Ramos (cell line): ENCODE data around the gene MAFG.

ENCODE experiments used
- in situ Hi-C: fragments of 300-500 bp; cut with MboI; formaldehyde crosslinking; loops from one replicate; pipeline ENCODE4 v1.14.3; 2022; ENCODE audit warnings: low sequenced_read_pairs; ENCODE audit not compliant: unreplicated experiment

The MAFG gene

DNA sequence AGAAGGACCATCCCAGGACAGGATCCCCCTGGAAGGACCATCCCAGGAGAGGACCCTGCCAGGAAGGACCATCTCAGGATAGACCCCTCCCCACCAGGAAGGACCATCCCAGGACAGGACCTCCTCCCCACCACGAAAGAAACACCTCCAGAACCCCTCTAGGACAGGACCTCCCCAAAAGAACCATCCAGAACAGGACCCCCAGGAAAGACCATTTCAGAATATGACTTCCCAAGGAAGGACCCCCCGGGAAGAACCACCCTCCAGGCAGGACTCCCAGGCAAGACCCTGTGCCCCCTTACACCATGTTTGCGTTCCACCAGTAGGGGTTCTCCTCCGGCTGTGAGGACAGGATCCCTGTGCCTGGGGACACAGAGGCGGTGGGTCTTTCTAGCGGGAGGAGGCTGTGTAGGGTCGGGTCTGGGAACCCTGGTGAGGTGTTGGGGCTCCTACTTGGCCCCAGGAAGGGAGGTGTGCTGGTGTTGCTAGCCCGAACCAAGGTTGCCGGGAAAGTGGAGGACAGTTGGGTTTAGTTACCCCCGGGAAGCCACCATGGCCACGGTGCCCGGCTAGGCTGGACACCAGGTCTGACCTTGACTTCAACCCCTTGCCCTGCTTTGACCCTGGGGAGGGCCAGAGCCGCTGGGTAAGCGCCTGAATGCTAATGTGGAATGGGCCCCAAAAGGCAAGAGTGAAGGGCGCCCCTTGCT is 31.3 kb upstream of the MAFG start:
- in situ Hi-C loops, result loop anchor here (5.0 to 10.0 kb wide), 2 partner anchors 64 to 196 kb away; partner anchors contain the start of genes CENPX and LRRC45

DNA sequence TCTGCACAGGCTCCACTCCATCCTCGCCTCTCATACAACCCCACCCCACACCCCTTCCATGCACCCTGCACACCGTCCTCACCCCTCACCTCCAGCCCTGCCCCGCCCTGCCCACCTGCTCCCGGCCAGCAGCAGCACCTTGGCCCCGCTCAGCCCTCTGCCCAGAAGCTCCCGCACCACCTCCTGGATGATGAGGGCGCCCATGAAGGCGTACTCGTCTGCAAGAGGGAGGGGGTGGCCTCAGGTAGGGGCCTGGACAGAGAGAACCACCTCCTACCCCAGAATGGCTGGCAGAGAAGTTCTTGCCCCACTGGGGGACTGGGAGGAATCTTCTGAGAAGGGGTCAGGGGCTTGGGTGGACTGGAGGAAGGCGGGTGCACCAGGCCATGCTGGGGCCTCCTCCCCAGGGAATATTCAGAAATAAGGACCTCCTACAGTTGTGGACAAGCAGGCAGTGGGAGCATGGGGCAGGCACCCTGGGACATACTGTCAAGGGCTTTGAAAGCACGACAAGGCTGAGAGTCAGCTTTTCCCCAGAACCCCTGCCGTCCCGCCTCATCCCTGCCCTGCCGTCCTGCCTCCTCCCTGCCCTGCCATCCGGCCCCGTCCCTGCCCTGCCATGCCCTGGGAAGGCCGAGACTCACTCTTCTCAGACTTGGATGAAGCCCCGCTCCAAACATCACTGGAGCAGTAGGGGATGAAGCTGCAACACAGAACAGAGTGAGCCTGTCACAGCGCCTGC is 30.3 kb upstream of the MAFG start:
- in situ Hi-C loops, result loop anchor here (5.0 to 10.0 kb wide), 2 partner anchors 64 to 197 kb away; partner anchors contain the start of genes CENPX and LRRC45

DNA sequence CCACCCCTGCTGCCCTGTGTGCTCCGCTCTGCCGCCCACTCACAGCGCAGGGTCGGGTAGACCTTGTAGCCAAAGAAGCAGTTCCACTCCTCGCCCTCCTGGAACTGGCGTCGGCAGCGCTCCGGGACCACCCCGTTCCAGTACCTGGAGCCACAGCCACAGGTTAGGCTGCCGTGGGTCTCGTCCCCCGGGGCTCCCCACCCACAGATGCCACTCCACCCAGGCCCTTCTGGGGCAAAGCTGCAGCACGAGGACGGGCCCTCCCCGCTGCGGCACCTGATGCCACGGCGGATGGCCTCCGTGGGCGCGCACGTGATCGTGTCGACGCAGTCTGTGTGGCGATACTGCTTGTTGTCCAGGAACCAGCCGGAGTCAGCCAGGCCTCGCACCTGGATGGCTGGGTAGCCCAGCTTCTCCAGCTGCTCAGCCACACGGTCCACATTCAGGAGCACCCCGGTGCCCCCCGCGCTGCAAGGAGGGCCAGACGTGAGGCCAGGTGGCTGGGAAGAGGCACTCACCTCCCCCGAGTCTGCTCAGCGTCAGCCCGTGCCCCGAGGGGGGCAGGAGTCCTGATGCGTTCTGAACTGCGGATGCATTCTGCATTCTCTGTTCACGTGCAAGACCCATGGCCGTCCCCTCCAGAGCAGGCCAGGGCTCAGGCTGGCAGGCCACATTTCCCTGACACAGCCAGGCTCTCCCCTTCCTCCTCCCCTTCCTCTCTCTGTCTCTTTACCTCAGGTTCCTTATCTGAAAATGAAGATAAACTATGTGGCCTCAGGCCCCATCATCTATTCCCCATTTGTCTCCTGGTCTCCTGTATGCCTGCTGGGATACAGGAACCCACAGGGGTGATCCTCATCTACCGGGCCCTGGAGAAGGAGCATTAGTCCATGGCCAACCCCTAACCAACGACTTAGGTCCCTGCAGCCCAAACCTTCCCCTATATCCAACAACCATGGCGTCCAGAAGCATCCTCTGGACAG is 29.4 kb upstream of the MAFG start:
- in situ Hi-C loops, result loop anchor here (5.0 to 10.0 kb wide), 2 partner anchors 65 to 198 kb away; partner anchors contain the start of genes CENPX and LRRC45

DNA sequence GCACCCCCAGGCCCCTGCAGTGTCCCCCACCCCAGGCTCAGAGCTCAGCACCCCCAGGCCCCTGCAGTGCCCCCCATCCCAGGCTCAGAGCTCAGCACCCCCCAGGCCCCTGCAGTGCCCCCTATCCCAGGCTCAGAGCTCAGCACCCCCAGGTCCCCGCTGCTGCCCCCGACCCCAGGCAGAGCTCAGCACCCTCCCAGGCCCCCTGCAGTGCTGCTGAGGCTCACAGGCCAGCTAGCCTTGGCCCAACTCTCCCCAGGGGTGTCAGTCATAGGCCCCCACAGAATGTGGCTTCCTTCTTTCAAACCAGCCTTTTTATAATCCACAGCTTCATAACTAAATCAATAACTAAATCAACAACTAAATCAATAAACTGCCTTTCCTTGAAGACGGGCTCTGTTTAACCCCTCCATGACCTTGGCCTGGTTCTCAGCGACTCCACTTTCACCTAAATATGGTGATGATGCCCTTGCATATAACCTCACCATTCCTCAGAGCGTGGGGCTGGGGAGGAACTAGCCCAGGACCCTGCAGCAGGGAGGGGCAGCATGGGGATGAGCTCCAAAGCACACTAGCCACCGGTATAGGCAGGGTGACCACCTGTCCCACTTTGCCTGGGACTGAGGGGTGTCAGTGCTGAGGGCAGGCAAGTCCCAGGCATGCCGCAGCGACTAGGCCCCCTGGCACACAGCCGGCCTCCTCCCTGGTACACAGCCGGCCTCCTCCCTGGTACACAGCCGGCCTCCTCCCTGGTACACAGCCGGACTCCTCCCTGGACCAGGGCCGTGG is 28.4 kb upstream of the MAFG start:
- in situ Hi-C loops, result loop anchor here (5.0 to 10.0 kb wide), 2 partner anchors 66 to 199 kb away; partner anchors contain the start of genes CENPX and LRRC45

DNA sequence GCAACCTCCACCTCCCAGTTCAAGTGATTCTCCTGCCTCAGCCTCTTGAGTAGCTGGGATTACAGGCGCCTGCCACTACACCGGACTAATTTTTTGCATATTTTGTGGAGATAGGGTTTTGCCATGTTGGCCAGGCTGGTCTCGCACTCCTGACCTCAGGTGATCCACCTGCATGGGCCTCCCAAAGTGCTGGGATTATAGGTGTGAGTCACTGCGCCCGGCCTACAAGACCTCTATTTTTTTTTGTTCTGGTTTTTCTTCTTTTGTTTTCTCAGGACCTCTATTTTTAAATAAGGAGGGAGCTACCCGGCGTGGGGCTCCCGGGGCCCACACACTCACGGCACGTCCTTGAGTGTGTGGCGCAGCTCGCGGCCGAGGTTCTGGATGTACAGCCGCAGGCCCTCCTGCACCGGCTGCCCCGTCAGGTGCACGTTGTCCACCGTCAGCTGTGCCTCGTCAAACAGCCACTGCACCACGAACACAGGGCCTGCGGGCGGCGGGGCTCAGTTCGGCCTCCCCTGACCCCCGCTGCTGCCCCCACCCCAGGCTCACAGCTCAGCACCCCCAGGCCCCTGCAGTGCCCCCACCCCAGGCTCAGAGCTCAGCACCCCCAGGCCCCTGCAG is 27.6 kb upstream of the MAFG start:
- in situ Hi-C loops, result loop anchor here (5.0 to 10.0 kb wide), 2 partner anchors 67 to 200 kb away; partner anchors contain the start of genes CENPX and LRRC45

DNA sequence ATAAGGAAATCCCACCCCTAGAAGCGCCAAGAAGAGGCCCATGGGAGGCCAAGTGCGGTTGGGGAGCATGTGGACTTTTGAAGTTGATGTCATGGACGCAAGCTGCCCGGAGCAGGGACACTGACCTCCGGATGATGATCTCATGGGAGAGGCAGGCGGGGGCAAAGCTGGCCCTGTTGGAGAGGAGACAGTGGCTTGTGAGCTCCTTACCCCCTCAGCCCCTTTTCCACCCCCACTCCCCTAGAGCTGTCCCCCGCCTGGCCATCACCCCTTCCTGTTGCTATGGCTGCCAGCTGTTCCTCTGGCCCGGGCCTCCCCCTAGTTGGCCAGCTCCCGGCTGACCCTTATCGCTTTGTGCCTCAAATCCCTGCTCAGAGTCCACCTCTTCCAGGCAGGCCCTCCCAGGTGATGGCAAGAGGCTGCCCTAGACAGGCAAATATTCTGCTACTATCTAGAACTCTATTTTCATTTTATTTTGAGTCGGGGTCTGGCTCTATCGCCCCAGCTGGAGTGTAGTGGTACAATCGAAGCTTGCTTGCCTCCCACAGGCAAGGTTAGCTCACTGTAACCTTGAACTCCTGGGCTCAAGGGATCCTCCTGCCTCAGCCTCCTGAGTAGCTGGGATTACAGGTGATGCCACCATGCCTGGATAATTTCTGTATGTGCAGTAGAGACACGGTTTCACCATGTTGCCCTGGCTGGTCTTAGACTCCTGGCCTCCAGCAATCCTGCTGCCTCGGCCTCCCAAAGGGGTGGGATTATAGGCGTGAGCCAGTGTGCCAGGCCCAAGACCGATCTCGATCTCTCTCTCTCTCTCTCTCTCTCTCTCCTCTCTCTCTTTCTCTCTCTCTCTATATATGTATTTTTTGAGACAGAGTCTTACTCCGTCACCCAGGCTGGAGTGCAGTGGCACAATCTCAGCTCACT is 26.9 kb upstream of the MAFG start:
- in situ Hi-C loops, result loop anchor here (5.0 to 10.0 kb wide), 2 partner anchors 68 to 200 kb away; partner anchors contain the start of genes CENPX and LRRC45

DNA sequence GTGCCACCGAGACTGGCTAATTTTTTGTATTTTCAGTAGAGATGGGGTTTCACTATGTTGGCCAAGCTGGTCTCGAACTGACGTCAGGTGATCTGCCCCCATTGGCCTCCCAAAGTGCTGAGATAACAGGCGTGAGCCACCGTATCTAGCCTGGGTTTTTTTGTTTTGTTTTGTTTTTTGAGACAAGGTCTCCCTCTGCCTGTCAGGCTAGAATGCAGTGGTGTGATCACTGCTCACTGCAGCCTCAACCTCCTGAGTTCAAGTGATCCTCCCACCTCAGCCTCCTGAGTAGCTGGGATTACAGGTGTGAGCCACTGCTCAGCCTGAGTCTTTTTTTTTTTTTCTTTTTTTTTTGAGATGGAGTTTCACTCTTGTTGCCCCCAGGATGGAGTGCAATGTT is 25.9 kb upstream of the MAFG start:
- in situ Hi-C loops, result loop anchor here (10.0 kb wide), 1 partner anchor 201 kb away; no protein-coding TSS in a partner anchor

DNA sequence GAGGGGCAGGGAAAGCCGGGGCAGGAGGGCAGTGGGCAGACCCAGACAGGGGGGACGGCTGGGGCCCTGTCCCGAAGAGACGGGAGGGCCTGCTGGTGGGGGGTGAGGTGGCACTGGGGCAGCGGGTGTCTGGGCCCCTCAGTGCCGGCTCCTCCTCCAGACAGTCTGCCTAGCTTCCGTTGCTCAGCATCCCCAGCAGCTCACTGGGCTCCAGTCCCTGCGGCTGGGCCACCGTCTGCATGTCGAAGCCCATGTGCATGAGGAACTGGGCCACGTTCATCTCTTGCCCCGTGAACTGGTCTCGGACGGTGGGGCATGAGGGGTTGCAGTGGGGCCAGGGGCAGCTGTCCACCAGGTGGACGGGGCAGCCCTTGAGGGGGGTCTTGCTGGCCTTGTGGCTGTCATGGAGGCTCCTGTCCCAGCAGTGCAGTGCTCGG is 25.3 kb upstream of the MAFG start:
- in situ Hi-C loops, result loop anchor here (10.0 kb wide), 1 partner anchor 202 kb away; no protein-coding TSS in a partner anchor

DNA sequence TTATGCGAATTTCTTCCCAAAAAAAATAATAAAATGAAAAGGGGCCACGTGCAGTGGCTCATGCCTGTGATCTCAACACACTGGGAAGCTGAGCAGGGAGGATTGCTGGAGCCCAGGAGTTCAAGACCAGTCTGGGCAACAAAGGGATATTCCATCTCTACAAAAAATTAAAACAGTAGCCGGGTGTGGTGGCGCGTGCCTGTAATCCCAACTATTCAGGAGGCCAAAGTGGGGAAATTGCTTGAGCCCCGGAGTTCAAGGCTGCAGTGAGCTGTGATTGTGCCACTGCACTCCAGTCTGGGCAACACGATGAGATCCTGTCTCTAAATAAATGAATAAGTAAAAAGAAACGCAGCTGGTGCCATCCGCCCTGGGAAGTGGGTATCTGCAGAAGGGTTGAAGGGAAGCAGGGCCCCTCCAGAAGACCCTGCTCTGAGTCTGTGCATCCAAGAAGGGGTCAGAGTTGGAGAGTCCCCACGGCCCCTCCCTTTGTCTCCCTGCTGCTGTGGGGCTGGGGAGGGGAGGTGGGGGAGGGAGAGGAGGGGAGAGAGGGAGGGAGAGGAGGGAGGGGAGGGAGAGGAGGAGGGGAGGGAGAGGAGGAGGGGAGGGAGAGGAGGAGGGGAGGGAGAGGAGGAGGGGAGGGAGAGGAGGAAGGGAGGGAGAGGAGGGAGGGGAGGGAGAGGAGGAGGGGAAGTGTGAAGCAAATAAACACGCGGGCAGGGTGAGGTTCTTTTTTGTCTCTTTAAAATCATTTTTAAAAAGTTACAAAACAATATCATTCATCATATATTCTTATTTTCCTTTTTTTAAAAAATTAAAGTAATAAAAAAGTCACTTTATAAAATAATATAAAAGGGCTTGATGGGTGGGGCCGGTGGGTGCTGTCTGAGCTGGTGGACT is 24.5 kb upstream of the MAFG start:
- in situ Hi-C loops, result loop anchor here (10.0 kb wide), 1 partner anchor 203 kb away; no protein-coding TSS in a partner anchor

DNA sequence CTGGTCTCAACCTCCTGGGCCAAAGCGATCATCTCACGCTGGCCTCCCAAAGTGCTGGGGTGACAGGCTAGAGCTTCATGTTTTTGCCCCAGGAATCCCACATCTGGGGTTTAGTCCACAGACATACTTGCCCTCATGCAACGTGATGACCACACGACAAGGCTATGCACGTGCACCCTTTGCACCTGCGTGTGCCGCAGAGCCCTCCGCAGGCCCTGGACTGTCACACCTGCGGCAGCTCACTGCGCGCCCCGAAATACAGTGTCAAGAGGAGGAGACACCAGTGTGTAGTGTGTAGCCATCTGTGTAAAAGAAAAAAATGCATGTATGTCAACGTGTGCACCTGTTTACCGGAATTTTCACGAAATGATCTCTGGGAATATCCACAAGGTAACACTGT is 23.0 kb upstream of the MAFG start:
- in situ Hi-C loops, result loop anchor here (10.0 kb wide), 1 partner anchor 204 kb away; no protein-coding TSS in a partner anchor

DNA sequence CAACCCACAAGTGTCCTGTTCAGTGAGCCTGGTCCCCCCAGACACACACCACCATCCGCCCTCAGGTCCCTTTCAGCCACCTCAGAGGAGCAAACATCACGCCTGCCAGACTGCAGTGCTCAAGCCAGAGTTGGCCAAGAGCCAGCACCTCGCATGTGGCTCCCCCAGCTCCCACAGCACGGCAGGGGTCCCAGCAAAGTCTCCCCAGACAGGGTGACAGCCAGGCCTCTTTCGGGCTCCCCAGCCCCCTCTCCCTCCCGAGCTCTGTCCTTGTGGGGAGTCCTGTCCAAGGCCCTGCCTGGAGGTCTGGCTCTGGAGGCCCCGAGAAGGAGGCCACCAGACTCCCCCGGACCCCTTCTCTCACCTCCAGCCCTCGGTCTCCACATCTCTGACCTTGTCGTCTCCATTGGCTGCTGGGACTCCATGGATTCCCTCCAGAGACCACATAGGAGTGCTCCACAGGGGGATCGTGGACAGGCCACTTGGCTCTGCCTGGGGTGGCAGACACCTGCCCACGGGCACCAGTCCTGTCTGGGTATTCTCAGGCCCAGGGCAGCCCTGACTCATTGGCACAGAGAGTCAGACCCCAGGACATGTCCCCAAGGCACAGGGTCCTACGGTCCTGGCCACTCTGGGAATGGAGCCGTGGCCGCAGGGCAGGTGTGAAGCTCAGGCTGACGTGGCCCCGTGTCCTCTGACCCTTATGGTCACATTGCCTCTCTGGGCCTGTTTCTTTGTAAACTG is 21.3 kb upstream of the MAFG start:
- in situ Hi-C loops, result no loop called here

DNA sequence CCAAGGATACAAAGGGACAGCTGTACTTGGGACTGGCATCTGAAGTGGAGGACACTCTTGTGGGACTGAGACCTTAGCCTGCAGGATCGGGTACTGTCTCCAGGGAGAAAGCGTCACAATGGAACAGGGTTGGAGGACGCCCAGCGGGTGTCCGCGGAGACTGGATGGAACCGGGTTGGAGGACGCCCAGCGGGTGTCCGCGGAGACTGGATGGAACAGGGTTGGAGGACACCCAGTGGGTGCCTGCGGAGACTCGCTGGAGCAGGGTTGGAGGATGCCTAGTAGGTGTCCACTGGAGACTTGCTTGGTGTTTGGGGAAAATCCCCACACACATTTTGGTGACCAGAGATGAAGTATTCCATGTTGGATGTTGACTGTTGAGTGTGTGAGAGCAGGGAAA is 19.7 kb upstream of the MAFG start, which contains the start of gene MYADML2:
Gene MYADML2 (minus strand): TSS at position 45 of the 400 bp plus-strand sequence. CDS start 5,492 bp downstream, outside the sequence.
- in situ Hi-C loops, result no loop called here

DNA sequence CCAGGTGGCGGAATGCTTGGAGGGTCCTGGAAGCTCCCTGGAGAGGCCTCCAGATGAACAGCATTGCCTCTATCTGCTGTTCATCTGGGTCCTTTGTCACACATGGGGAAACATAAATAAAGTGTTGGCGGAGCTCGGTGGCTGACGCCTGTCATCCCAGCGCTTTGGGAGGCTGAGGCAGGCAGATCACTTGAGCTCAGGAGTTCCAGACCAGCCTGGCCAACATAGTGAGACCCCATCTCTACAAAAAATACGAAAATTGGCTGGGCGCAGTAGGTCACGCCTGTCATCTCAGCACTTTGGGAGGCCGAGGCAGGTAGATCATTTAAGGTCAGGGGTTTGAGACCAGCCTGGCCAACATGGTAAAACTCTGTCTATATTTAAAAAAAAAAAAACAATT is 17.3 kb upstream of the MAFG start:
- in situ Hi-C loops, result no loop called here

DNA sequence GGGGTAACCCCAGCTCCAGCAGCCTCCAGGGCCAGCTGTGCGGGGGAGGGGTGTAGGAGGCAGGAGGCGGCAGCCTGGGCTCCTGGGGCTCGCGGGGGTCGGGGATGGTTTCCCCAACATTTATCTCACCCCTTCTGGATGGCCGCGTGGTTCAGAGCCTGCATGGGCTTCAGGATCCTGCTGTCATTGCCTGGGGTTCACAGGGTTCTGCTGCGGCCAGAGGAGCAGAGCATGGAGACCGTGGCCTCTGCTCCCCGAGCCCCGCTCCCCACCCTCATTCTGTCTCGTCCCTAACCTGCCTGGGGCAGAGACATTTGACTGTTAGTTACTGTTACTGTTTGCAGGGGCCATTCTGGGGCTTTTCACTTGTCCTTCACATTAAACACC is 14.6 kb upstream of the MAFG start:
- in situ Hi-C loops, result no loop called here

DNA sequence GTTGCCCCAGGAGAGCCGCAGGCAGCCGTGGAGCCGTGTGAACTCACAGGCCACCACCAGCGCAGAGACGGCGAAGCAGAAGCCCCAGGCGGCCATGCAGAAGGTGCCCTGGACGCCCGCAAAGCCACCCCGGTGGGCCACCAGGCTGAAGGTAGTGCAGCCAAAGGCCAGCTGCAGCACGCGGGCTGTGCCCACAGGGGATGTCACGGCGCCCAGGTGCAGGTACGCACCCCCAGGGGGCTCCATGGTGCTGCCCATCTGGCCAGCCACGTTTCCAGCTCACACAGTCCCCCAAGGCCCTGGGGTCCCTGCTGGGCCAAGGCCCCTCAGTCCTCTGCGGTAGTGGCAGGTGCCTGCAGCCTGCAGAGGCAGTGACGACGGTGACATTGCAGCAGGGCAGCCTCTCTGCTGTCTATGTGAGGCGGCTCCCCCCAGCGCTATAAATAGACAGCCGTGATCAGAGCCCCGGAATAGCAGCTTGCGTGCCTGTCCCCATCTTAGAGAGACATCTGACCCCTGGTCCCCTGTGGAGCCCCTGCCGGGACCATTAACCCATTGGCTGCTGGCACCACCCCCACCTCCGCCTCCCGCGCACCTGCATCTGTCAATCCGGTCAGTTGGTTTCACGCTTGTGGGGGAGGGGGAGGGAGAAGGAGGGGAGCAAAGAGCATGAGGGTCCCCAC is 14.1 kb upstream of the MAFG start:
- in situ Hi-C loops, result no loop called here
